Small intestine (tissue), 7 donors: ENCODE measurements around the gene PRSS27. TPM values are rescaled to one million over a fixed set of nuclear protein-coding genes. Genes with fewer than 3 reads are reported as not detected.
"Not testable (repeated sequence)": the region's sequence is repeated elsewhere in the genome, so short reads cannot be mapped to it uniquely, and the experiment has no call there.

Source experiments
- DNase-seq, 2 donors: peaks; one replicate each; pipeline versions ENCODE4 v3.0.0 to v3.0.0-alpha.2; 2013
- FAIRE-seq: peaks from 2 replicates; lab custom pipeline; 2012; peaks lifted over from hg19 to GRCh38; lab: Jason Lieb, UNC
- H3K27ac ChIP-seq, 3 donors: one replicate each; pipeline ENCODE4 v1.5.1; 2013; ENCODE audit warnings: low read length in 2 of 3, mild to moderate bottlenecking in 2 of 3, control low read depth in 1 of 3, inconsistent platforms in 1 of 3, low read depth in 1 of 3, moderate library complexity in 1 of 3
- H3K27me3 ChIP-seq, 3 donors: one replicate each; pipeline ENCODE4 v1.6.1; 2013; ENCODE audit warnings: low read length in 3 of 3, inconsistent platforms in 1 of 3; ENCODE audit not compliant: control insufficient read depth in 3 of 3, insufficient read depth in 3 of 3
- H3K36me3 ChIP-seq, 3 donors: one replicate each; pipeline ENCODE4 v1.6.1; 2013; ENCODE audit warnings: low read length in 3 of 3, inconsistent platforms in 1 of 3, low read depth in 1 of 3, mild to moderate bottlenecking in 1 of 3, moderate library complexity in 1 of 3; ENCODE audit not compliant: control insufficient read depth in 3 of 3, insufficient read depth in 2 of 3
- H3K4me1 ChIP-seq, 3 donors: one replicate each; pipeline ENCODE4 v1.6.1; 2013; ENCODE audit warnings: low read length in 2 of 3, inconsistent platforms in 1 of 3, low read depth in 1 of 3, mild to moderate bottlenecking in 1 of 3, moderate library complexity in 1 of 3; ENCODE audit not compliant: control insufficient read depth in 3 of 3, insufficient read depth in 2 of 3
- H3K4me3 ChIP-seq, 3 donors: one replicate each; pipeline ENCODE4 v1.5.1; 2013; ENCODE audit warnings: low read length in 3 of 3, control low read depth in 1 of 3, inconsistent platforms in 1 of 3, low read depth in 1 of 3, mild to moderate bottlenecking in 1 of 3, moderate library complexity in 1 of 3
- H3K9me3 ChIP-seq, 2 donors: one replicate each; pipeline ENCODE4 v1.6.1; 2013; ENCODE audit warnings: low read depth in 1 of 2, low read length in 1 of 2; ENCODE audit not compliant: control insufficient read depth in 2 of 2, insufficient read depth in 1 of 2
- WGBS, 3 donors: extraction: QIAGEN DNeasy Blood & Tissue Kit; methylation state at CpG; one replicate each; pipeline ENCODE4 v1.1.7; 2013; 5-methylcytosine and 5-hydroxymethylcytosine counted together
- polyA plus RNA-seq, 4 donors: library from polyadenylated mRNA; stranded (reverse) in 3 of 4; unstranded in 1 of 4; fragments of 200-250 nt in 3 of 4; fragments of 120-200 nt in 1 of 4; gene quantifications; one replicate each; pipeline versions ENCODE4 v1.2.1 to v1.2.3, GENCODE V29; 2013
- donor health status: healthy with polysubstance abuse.
- donor health status: control.
- donor health status: control.
- donor health status: Bipolar disorder and iron deficiency.
- donor health status: healthy.

PRSS27 gene
- polyA plus RNA-seq, 4 donors, result 0.65 to 1.3 TPM; not detected in 2

DNA sequence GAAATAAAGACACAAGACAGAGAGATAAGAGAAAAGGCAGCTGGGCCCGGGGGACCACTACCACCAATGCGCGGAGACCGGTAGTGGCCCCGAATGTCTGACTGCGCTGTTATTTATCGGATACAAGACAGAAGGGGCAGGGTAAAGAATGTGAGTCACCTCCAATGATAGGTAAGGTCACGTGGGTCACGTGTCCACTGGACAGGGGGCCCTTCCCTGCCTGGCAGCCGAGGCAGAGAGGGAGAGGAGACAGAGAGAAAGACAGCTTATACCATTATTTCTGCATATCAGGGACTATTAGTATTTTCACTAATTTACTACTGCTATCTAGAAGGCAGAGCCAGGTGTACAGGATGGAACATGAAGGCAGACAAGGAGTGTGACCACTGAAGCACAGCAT is 50.4 kb downstream of the PRSS27 start:
- H3K27ac ChIP-seq, H3K4me3 ChIP-seq, H3K9me3 ChIP-seq, H3K27me3 ChIP-seq, FAIRE-seq, DNase-seq: not testable (repeated sequence)
- WGBS, 3 donors, result 76 to 94% (median 85%) methylated on average over 8 to 10 of the region's 10 CpGs
- peaks cover 0 to 14% (median 3%) of the 10 kb centered on the region in 3 donors for H3K4me1 ChIP-seq
- peaks cover 0 to 31% (median 7%) of the 10 kb centered on the region in 3 donors for H3K36me3 ChIP-seq

DNA sequence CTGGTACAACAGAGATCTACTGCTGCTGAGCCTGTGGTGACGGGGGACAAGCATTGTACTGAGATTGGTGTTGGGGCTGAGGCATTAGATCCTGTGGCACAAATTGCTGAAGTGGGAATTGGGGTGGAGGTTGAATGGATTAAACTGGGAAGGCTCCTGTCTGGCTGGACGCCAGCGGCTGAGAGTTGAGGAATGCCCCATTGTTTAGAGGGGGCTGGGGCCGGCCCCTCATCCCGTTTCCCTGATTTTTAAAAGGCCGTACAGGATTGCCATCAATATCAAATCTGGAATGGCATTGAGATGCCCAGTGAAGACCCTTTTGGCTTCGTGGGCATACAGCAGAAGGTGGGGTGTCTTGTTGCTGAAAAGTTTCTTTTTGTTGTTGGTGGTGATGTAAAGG is 53.4 kb downstream of the PRSS27 start:
- 82 to 88% (median 87%) methylated on average over 7 of the region's 7 CpGs for WGBS, 3 donors
- not testable (repeated sequence) for H3K4me3 ChIP-seq, DNase-seq, H3K9me3 ChIP-seq, H3K4me1 ChIP-seq, FAIRE-seq, H3K27ac ChIP-seq, H3K27me3 ChIP-seq
- peaks cover 0 to 29% (median 10%) of the 10 kb centered on the region in 3 donors for H3K36me3 ChIP-seq

- peaks cover 0 to 28% (median 10%) of the 10 kb centered on the region in 3 donors for H3K36me3 ChIP-seq
- peak overlapping the region in 2 of 3 donors; percentile 4 to 84 for H3K27ac ChIP-seq
- no peak overlapping the region for H3K4me3 ChIP-seq
- peaks cover 0 to 10% of the 10 kb centered on the region in 2 donors for H3K9me3 ChIP-seq
- 19 to 53% (median 40%) methylated on average over 9 of the region's 9 CpGs for WGBS, 3 donors
- FAIRE-seq (no peak), DNase-seq (peak in 1 of 2 donors; percentile 75)
- H3K27me3 ChIP-seq, result no peaks in the 10 kb centered on the region
- H3K4me1 ChIP-seq, result no peaks in the 10 kb centered on the region
These were observed 55.4 kb downstream of the PRSS27 start for GRCh38 chr16:2664574-2664982.

GRCh38 chr16:2663553-2664546 is 56.2 kb downstream of the PRSS27 start:
- no peak for FAIRE-seq
- peak in 1 of 2 donors; percentile 83 for DNase-seq
- Histone ChIP-seq H3K4me3 (no peak overlapping the region), H3K36me3 (peaks cover 0 to 23% (median 10%) of the 10 kb centered on the region in 3 donors), H3K4me1 (no peaks in the 10 kb centered on the region), H3K27ac (peak overlapping the region in 2 of 3 donors; percentile 60 to 84), H3K9me3 (peaks cover 0 to 11% of the 10 kb centered on the region in 2 donors), H3K27me3 (no peaks in the 10 kb centered on the region)
- WGBS, 3 donors, result 7 to 39% (median 18%) methylated on average over 23 of the region's 23 CpGs

Other genes starting within 250 kb of the PRSS27 start
- gene NTN3, start 248.9 kb downstream of the PRSS27 start, polyA plus RNA-seq, result under 1 TPM in 2 of 4 donors, not detected in 2; 0.04 to 0.74 TPM
- 10 to 100 TPM in 1 of 4 donors, 1 to 10 TPM in 2, under 1 TPM in 1; 0.81 to 12.6 (median 3.2) TPM for gene TBC1D24, start 245.1 kb downstream of the PRSS27 start, polyA plus RNA-seq
- gene ATP6V0C, start 206.3 kb downstream of the PRSS27 start, polyA plus RNA-seq, result 100 to 1,000 TPM in 2 of 4 donors, 10 to 100 TPM in 2; 74.5 to 298 (median 143) TPM
- gene AMDHD2, start 199.9 kb downstream of the PRSS27 start, polyA plus RNA-seq, result 100 to 1,000 TPM in 1 of 4 donors, 10 to 100 TPM in 3; 26.7 to 120 (median 36.0) TPM
- gene CEMP1, start 188.8 kb downstream of the PRSS27 start, polyA plus RNA-seq, result 10 to 100 TPM in 1 of 4 donors, 1 to 10 TPM in 1, under 1 TPM in 2; 0.66 to 23.1 (median 1.1) TPM
- 10 to 100 TPM; 22.2 to 48.9 (median 32.2) TPM for gene PDPK1, start 182.2 kb downstream of the PRSS27 start, polyA plus RNA-seq
- 10 to 100 TPM; 19.0 to 41.2 (median 29.9) TPM for gene KCTD5, start 37.7 kb downstream of the PRSS27 start, polyA plus RNA-seq
- 100 to 1,000 TPM; 329 to 655 (median 496) TPM for gene SRRM2, start 32.4 kb upstream of the PRSS27 start, polyA plus RNA-seq
- 100 to 1,000 TPM; 166 to 718 (median 396) TPM for gene ELOB, start 57.1 kb upstream of the PRSS27 start, polyA plus RNA-seq
- gene PRSS33, start 67.3 kb upstream of the PRSS27 start, polyA plus RNA-seq, result under 1 TPM in 1 of 4 donors, not detected in 3; 0.03 TPM
- not detected for gene PRSS41, start 78.2 kb upstream of the PRSS27 start, polyA plus RNA-seq
- under 1 TPM in 2 of 4 donors, not detected in 2; 0.15 to 0.19 TPM for gene PRSS21, start 97.0 kb upstream of the PRSS27 start, polyA plus RNA-seq
- 10 to 100 TPM in 3 of 4 donors, 1 to 10 TPM in 1; 5.2 to 19.9 (median 15.0) TPM for gene ZG16B, start 110.1 kb upstream of the PRSS27 start, polyA plus RNA-seq
- gene PRSS22, start 137.9 kb upstream of the PRSS27 start, polyA plus RNA-seq, result 1 to 10 TPM in 2 of 4 donors, under 1 TPM in 2; 0.45 to 3.9 (median 1.1) TPM
- 10 to 100 TPM in 3 of 4 donors, 1 to 10 TPM in 1; 9.1 to 30.2 (median 23.3) TPM for gene FLYWCH2, start 163.0 kb upstream of the PRSS27 start, polyA plus RNA-seq
- 10 to 100 TPM; 13.0 to 18.8 (median 14.9) TPM for gene FLYWCH1, start 191.7 kb upstream of the PRSS27 start, polyA plus RNA-seq
- under 1 TPM in 3 of 4 donors, not detected in 1; 0.15 to 0.54 (median 0.47) TPM for gene KREMEN2, start 244.1 kb upstream of the PRSS27 start, polyA plus RNA-seq
- gene PAQR4, start 249.1 kb upstream of the PRSS27 start, polyA plus RNA-seq, result 10 to 100 TPM in 2 of 4 donors, 1 to 10 TPM in 2; 1.4 to 19.4 (median 6.9) TPM